ENCODE results near the gene MZF1.

MZF1 gene

GRCh38 chr19:58551123-58551497 lies 22.0 kb downstream of the MZF1 start:
- TF ChIP-seq, protein P1, sequence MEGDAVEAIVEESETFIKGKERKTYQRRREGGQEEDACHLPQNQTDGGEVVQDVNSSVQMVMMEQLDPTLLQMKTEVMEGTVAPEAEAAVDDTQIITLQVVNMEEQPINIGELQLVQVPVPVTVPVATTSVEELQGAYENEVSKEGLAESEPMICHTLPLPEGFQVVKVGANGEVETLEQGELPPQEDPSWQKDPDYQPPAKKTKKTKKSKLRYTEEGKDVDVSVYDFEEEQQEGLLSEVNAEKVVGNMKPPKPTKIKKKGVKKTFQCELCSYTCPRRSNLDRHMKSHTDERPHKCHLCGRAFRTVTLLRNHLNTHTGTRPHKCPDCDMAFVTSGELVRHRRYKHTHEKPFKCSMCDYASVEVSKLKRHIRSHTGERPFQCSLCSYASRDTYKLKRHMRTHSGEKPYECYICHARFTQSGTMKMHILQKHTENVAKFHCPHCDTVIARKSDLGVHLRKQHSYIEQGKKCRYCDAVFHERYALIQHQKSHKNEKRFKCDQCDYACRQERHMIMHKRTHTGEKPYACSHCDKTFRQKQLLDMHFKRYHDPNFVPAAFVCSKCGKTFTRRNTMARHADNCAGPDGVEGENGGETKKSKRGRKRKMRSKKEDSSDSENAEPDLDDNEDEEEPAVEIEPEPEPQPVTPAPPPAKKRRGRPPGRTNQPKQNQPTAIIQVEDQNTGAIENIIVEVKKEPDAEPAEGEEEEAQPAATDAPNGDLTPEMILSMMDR (IDR thresholded peaks at IDR 0.05; ENCODE audit: insufficient read depth, missing control alignments) = no peak
- no peak for DNase-seq (ENCODE audit: insufficient read length, low spot score)
- FAIRE-seq = no peak

GRCh38 chr19:58550362-58551122 lies 22.6 kb downstream of the MZF1 start:
- no peak for DNase-seq (ENCODE audit: insufficient read length, low spot score)
- TF ChIP-seq, protein P1 (IDR thresholded peaks at IDR 0.05; ENCODE audit: insufficient read depth, missing control alignments) = no peak
- no peak for FAIRE-seq

- FAIRE-seq = no peak
- TF ChIP-seq, protein P1 (IDR thresholded peaks at IDR 0.05; ENCODE audit: insufficient read depth, missing control alignments) = no peak
- DNase-seq (ENCODE audit: insufficient read length, low spot score) = no peak
These were observed 23.3 kb downstream of the MZF1 start for GRCh38 chr19:58549664-58550361.

DNA sequence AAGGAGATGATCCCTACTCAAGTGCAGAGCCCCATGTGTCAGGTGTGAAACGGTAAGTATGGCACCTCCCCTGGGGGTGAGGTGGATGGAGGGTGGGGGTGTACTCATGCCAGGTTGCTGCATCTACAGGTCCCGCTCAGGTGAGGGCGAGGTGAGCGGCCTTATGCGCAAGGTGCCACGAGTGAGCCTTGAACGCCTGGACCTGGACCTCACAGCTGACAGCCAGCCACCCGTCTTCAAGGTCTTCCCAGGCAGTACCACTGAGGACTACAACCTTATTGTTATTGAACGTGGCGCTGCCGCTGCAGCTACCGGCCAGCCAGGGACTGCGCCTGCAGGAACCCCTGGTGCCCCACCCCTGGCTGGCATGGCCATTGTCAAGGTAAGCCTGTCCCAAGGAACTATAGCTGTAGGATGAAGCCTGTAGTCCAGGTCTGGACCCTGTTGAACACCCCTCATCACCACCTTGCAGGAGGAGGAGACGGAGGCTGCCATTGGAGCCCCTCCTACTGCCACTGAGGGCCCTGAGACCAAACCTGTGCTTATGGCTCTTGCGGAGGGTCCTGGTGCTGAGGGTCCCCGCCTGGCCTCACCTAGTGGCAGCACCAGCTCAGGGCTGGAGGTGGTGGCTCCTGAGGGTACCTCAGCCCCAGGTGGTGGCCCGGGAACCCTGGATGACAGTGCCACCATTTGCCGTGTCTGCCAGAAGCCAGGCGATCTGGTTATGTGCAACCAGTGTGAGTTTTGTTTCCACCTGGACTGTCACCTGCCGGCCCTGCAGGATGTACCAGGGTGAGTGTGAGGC lies 24.1 kb downstream of the MZF1 start:
- TF ChIP-seq, protein P1 (IDR thresholded peaks at IDR 0.05; ENCODE audit: insufficient read depth, missing control alignments) = no peak
- DNase-seq (ENCODE audit: insufficient read length, low spot score) (no peak), FAIRE-seq (no peak)

GRCh38 chr19:58547323-58548312 lies 25.5 kb downstream of the MZF1 start:
- TF ChIP-seq, protein P1 (IDR thresholded peaks at IDR 0.05; ENCODE audit: insufficient read depth, missing control alignments) = no peak
- DNase-seq (ENCODE audit: insufficient read length, low spot score) = no peak
- no peak for FAIRE-seq

- TF ChIP-seq, protein P1 (IDR thresholded peaks at IDR 0.05; ENCODE audit: insufficient read depth, missing control alignments) = no peak
- FAIRE-seq (no peak), DNase-seq (ENCODE audit: insufficient read length, low spot score) (no peak)
These were observed 27.1 kb downstream of the MZF1 start for GRCh38 chr19:58546019-58546530.

Data from D721Med (cell line).